ENCODE results near the gene SCRN3.

DNA sequence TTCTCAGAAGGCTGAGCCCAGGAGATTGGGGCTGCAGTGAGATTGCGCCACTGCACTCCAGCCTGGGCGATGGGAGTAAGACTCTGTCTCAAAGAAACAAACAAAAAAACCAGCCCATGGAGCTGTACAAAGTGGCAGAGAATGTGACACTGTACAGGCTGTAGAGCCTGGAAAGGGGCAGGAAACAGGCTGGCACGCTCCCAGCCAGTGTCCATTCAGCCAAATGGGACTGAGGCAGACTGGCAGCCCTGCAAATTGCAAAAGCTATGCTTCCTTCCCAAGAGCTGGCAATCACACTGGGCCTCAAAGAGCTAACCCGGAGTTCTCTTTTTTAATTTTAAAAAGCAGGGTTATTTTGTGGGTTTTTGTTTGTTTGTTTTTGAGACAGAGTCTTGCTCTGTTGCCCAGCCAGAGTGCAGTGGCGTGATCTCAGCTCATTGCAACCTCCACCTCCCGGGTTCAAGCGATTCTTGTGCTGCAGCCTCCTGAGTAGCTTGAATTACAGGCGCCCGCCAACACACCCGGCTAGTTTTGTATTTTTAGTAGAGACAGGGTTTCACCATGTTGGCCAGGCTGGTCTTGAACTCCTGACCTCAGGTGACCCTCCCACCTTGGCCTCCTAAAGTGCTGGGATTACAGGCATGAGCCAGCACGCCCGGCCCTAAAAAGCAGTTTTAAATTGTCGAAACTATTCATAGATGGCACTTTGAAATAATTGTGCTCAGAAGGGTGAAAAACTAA lies 42.8 kb downstream of the SCRN3 start:
- TF ChIP-seq, protein P1, sequence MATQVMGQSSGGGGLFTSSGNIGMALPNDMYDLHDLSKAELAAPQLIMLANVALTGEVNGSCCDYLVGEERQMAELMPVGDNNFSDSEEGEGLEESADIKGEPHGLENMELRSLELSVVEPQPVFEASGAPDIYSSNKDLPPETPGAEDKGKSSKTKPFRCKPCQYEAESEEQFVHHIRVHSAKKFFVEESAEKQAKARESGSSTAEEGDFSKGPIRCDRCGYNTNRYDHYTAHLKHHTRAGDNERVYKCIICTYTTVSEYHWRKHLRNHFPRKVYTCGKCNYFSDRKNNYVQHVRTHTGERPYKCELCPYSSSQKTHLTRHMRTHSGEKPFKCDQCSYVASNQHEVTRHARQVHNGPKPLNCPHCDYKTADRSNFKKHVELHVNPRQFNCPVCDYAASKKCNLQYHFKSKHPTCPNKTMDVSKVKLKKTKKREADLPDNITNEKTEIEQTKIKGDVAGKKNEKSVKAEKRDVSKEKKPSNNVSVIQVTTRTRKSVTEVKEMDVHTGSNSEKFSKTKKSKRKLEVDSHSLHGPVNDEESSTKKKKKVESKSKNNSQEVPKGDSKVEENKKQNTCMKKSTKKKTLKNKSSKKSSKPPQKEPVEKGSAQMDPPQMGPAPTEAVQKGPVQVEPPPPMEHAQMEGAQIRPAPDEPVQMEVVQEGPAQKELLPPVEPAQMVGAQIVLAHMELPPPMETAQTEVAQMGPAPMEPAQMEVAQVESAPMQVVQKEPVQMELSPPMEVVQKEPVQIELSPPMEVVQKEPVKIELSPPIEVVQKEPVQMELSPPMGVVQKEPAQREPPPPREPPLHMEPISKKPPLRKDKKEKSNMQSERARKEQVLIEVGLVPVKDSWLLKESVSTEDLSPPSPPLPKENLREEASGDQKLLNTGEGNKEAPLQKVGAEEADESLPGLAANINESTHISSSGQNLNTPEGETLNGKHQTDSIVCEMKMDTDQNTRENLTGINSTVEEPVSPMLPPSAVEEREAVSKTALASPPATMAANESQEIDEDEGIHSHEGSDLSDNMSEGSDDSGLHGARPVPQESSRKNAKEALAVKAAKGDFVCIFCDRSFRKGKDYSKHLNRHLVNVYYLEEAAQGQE (IDR thresholded peaks at IDR 0.05; ENCODE audit: unreplicated experiment), result no peak
- TF ChIP-seq, protein P2, sequence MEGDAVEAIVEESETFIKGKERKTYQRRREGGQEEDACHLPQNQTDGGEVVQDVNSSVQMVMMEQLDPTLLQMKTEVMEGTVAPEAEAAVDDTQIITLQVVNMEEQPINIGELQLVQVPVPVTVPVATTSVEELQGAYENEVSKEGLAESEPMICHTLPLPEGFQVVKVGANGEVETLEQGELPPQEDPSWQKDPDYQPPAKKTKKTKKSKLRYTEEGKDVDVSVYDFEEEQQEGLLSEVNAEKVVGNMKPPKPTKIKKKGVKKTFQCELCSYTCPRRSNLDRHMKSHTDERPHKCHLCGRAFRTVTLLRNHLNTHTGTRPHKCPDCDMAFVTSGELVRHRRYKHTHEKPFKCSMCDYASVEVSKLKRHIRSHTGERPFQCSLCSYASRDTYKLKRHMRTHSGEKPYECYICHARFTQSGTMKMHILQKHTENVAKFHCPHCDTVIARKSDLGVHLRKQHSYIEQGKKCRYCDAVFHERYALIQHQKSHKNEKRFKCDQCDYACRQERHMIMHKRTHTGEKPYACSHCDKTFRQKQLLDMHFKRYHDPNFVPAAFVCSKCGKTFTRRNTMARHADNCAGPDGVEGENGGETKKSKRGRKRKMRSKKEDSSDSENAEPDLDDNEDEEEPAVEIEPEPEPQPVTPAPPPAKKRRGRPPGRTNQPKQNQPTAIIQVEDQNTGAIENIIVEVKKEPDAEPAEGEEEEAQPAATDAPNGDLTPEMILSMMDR (conservative IDR thresholded peaks at IDR 0.05; ENCODE audit: low read depth in 2 of 2), result no peak
- TF ChIP-seq CREB1 (CRISPR knock-in tag; IDR thresholded peaks at IDR 0.05; ENCODE audit: low read depth), result no peak
- no peak for TF ChIP-seq EZH2 (IDR thresholded peaks at IDR 0.05; ENCODE audit: low read depth, unreplicated experiment)
- no peak for TF ChIP-seq POLR2AphosphoS5 (IDR thresholded peaks at IDR 0.05; ENCODE audit: low read depth)
- no peak for TF ChIP-seq ZNF331 (CRISPR knock-in tag; IDR thresholded peaks at IDR 0.05; ENCODE audit: low read depth)
- TF ChIP-seq JUNB (IDR thresholded peaks at IDR 0.05; ENCODE audit: unreplicated experiment), result no peak
- TF ChIP-seq EZH2phosphoT487 (IDR thresholded peaks at IDR 0.05; ENCODE audit: unreplicated experiment), result no peak
- TF ChIP-seq STAT1 (IDR thresholded peaks at IDR 0.05; ENCODE audit: unreplicated experiment), result no peak
- TF ChIP-seq NANOG (IDR thresholded peaks at IDR 0.05; ENCODE audit: borderline replicate concordance), result no peak
- TF ChIP-seq, protein P3, sequence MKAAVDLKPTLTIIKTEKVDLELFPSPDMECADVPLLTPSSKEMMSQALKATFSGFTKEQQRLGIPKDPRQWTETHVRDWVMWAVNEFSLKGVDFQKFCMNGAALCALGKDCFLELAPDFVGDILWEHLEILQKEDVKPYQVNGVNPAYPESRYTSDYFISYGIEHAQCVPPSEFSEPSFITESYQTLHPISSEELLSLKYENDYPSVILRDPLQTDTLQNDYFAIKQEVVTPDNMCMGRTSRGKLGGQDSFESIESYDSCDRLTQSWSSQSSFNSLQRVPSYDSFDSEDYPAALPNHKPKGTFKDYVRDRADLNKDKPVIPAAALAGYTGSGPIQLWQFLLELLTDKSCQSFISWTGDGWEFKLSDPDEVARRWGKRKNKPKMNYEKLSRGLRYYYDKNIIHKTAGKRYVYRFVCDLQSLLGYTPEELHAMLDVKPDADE (IDR thresholded peaks at IDR 0.05), result no peak
- no peak for TF ChIP-seq ZNF114 (CRISPR knock-in tag; IDR thresholded peaks at IDR 0.05)
- TF ChIP-seq, protein P4, sequence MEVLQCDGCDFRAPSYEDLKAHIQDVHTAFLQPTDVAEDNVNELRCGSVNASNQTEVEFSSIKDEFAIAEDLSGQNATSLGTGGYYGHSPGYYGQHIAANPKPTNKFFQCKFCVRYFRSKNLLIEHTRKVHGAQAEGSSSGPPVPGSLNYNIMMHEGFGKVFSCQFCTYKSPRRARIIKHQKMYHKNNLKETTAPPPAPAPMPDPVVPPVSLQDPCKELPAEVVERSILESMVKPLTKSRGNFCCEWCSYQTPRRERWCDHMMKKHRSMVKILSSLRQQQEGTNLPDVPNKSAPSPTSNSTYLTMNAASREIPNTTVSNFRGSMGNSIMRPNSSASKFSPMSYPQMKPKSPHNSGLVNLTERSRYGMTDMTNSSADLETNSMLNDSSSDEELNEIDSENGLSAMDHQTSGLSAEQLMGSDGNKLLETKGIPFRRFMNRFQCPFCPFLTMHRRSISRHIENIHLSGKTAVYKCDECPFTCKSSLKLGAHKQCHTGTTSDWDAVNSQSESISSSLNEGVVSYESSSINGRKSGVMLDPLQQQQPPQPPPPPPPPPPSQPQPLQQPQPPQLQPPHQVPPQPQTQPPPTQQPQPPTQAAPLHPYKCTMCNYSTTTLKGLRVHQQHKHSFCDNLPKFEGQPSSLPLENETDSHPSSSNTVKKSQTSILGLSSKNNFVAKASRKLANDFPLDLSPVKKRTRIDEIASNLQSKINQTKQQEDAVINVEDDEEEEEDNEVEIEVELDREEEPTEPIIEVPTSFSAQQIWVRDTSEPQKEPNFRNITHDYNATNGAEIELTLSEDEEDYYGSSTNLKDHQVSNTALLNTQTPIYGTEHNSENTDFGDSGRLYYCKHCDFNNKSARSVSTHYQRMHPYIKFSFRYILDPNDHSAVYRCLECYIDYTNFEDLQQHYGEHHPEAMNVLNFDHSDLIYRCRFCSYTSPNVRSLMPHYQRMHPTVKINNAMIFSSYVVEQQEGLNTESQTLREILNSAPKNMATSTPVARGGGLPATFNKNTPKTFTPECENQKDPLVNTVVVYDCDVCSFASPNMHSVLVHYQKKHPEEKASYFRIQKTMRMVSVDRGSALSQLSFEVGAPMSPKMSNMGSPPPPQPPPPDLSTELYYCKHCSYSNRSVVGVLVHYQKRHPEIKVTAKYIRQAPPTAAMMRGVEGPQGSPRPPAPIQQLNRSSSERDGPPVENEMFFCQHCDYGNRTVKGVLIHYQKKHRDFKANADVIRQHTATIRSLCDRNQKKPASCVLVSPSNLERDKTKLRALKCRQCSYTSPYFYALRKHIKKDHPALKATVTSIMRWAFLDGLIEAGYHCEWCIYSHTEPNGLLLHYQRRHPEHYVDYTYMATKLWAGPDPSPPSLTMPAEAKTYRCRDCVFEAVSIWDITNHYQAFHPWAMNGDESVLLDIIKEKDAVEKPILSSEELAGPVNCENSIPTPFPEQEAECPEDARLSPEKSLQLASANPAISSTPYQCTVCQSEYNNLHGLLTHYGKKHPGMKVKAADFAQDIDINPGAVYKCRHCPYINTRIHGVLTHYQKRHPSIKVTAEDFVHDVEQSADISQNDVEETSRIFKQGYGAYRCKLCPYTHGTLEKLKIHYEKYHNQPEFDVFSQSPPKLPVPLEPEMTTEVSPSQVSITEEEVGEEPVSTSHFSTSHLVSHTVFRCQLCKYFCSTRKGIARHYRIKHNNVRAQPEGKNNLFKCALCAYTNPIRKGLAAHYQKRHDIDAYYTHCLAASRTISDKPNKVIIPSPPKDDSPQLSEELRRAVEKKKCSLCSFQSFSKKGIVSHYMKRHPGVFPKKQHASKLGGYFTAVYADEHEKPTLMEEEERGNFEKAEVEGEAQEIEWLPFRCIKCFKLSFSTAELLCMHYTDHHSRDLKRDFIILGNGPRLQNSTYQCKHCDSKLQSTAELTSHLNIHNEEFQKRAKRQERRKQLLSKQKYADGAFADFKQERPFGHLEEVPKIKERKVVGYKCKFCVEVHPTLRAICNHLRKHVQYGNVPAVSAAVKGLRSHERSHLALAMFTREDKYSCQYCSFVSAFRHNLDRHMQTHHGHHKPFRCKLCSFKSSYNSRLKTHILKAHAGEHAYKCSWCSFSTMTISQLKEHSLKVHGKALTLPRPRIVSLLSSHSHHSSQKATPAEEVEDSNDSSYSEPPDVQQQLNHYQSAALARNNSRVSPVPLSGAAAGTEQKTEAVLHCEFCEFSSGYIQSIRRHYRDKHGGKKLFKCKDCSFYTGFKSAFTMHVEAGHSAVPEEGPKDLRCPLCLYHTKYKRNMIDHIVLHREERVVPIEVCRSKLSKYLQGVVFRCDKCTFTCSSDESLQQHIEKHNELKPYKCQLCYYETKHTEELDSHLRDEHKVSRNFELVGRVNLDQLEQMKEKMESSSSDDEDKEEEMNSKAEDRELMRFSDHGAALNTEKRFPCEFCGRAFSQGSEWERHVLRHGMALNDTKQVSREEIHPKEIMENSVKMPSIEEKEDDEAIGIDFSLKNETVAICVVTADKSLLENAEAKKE (CRISPR knock-in tag; IDR thresholded peaks at IDR 0.05), result no peak
